Measurements from ENCODE around the gene DHX15.

The DHX15 gene

DNA sequence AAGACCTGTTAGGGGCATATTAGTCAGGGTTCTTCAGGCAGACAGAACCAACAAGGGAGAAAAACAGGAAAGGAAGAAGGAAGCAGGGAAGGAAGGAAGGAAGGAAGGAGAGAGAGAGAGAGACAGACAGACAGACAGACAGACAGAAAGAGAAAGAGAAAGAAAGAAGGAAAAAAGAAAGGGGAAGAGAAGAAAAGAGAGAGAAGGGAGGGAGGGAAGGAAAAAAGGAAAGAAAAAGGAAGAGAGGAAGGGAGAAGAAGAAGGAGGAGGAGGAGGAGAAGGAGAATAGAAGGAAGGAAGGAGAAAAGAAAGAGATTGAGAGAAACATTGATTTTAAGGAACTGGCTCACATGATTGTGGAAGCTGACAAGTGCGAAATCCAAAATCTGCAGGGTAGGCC, 89.0 kb downstream of the DHX15 start:
- no peak for DNase-seq (ENCODE audit: low read depth in 1 of 2, low spot score in 1 of 2)

DNA sequence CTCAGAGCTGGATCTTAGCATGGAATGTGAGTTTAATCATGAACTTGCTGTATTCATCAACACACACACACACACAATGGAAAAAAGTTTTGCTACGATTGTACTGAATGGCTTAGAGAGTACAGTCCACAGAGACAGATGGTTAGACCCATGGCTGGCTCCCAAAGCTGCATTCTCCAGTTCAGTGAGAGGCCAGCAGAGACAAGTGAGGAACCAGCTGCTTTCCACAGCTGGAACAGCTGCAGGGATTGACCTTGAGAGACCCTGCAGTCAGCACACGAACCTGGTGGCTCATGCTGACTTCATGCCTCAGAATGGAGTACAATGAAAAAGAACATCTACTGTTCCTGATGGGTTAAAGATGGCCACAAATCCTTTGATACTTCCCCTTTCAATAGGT, 94.5 kb downstream of the DHX15 start:
- DNase-seq (ENCODE audit: low read depth in 1 of 2, low spot score in 1 of 2), result no peak

DNA sequence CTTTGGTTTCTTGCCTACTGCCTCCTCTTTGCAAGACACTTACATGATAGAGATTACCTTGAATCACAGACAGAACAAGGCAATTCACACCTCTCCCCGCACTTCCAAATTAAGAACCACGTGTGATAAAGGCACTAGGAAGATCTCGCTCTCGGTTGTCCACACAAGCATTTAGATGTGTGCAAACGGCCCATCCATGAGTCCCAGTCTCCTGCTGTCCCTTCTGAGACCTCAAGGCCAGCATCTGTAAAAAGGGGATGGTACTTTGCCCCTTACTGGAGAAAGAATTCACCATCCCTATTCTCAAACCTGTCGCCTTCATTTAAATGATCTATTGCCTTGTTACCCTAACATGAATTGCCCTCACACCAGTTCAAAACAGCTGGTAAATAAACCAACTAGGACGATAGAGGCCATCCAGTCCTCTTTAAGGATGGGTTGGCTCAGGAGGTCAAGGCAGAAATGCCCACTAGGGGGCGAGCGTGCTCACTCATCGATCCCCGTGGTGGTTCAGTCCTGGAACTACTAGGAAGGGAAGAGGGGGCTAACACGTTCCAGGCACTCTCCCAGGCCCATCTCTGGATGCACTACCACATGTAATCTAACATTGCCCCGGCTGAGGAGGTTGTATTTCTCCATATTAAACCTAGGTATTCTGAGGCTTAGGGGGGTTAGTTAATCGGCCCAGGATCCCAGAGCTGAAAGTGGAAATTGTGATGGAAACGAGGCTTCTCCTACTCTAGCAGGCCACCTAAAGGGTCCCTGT, 95.8 kb downstream of the DHX15 start:
- peak; percentile 36 to 57 for DNase-seq (ENCODE audit: low read depth in 1 of 2, low spot score in 1 of 2)

DNA sequence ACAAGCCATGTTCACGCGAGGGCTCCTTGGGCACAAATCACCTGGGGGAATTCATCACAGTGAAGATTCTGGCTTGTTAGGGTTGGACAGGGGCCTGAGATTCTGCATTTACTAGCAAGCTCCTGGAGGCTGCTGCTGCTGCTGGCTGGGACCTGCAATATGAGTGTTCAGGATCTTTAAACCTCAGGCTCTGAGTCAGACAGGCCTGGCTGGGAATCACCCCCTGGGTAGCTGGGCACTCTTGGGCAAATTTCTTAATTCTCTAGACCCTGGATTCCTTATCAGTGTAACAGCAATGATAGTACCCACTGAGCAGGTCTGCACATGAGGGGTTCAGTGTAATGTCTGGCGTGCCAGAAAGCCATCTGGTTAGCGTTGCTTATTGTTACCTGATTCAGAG, 101.5 kb downstream of the DHX15 start:
- no peak for DNase-seq (ENCODE audit: low read depth in 1 of 2, low spot score in 1 of 2)

DNA sequence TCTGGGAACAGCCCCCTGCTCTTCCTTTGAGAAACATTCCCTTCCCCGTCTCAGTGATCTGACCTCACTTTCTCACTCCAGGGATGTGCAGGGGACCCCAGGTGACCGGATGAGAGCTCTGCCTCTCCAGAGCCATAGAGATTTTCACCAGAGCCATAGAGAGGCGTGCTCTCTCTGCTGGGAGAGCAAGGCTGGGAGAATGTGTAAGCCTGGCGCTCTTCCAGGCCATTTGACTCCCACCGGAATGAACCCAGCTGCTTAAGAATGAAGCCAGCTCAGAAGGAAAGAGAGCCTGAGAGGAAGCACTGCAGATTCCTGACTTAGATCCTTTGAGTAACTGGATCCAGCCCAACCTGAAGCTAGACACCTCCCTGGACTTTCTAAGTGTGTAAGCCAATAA, 106.4 kb downstream of the DHX15 start:
- DNase-seq (ENCODE audit: low read depth in 1 of 2, low spot score in 1 of 2), result no peak
